Astrocyte of the spinal cord (primary cell): ENCODE data around the gene PDIK1L.

Source experiments
- DNase-seq: peaks from one replicate; pipeline ENCODE4 v3.0.0; 2011; ENCODE audit warnings: low read depth, low spot score
- H3K4me3 ChIP-seq: 2 replicates; pipeline ENCODE4 v1.5.1; 2011; ENCODE audit warnings: low read depth, mild to moderate bottlenecking, low read length, moderate library complexity
- CTCF ChIP-seq: IDR thresholded peaks from 2 replicates; pipeline ENCODE4 v1.5.1; 2012; ENCODE audit warnings: low read depth, mild to moderate bottlenecking, low read length, inconsistent platforms
- in situ Hi-C: cut with HindIII; loops from 2 replicates; pipeline ENCODE4 v1.10.0; 2017; ENCODE audit warnings: low sequenced_read_pairs

PDIK1L gene

DNA sequence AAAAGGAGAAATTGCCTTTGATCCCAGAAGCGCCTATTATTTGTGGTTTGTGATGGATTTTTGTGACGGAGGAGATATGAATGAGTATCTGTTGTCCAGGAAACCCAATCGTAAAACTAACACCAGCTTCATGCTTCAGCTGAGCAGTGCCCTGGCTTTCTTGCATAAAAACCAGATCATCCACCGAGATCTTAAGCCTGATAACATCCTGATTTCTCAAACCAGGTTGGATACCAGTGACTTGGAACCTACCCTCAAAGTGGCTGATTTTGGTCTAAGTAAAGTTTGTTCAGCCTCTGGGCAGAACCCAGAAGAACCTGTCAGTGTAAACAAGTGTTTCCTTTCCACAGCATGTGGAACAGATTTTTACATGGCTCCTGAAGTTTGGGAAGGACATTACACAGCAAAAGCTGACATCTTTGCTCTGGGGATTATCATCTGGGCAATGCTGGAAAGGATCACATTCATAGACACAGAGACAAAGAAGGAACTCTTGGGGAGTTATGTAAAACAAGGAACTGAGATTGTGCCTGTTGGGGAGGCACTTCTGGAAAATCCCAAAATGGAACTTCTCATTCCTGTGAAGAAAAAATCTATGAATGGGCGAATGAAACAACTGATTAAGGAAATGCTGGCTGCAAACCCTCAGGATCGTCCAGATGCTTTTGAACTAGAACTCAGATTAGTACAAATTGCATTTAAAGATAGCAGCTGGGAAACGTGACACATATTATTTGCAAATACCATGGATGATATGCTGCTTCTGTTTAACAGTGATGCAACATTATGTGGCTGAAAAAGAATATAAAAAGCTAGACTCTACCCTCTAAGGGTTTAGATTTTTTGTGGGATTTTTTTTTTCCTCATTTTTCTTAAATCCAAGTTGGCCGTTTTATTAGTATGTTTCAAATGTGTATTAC is 10.5 kb downstream of the PDIK1L start:
- DNase-seq = no peak
- in situ Hi-C loops = no loop called here

GRCh38 chr1:26122988-26123973 is 11.7 kb downstream of the PDIK1L start:
- in situ Hi-C loops = no loop called here
- H3K4me3 ChIP-seq = no peak overlapping the region
- no peak for TF ChIP-seq CTCF
- DNase-seq = peak; percentile 41

More for the DNA sequence above, 10.5 kb downstream of the PDIK1L start:
- no peak for TF ChIP-seq CTCF
- no peak overlapping the region for H3K4me3 ChIP-seq

DNA sequence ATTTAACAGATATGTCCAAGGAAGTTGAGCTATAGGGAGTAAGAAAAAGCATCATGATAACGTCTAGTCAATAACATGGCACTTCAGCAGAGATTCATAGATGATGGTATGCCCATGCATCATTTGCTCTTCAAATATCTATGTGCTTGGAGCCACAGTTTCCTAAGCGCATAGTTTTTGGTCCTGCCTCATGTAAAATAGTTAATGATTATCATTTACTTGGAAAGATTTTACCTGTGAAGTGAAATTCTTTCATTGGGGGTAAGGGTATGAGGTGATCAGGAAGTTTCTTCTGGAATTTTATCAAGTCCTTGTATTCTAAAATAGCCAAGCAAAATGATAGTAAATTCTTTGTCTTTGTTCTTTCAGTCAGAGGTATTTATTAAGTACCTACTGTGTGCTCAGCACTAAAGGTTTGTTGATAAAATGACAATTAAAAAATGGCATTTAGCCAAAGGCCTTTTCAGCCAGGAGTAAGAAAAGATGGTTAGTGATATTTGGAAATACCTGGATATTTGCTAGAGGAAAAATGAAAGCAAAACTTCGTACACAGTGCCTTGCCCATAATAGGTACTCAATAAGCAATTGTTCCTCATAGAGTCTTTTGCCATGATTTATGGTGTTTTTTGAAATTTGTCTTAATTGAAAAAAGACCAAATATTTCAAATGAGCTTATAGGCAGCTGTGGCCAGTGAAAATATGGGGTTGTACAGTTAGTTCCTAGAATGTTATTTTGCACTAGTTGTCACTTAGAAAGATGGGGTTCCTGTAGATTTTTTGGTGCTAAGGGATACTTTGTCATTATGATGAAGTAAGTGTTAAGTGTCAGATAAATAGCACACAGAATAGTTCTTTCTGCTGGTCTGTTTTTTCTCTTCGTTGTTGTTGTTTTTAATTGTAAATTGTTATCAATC is 13.1 kb downstream of the PDIK1L start:
- in situ Hi-C loops = no loop called here
- DNase-seq = no peak
- no peak for TF ChIP-seq CTCF
- no peak overlapping the region for H3K4me3 ChIP-seq

GRCh38 chr1:26125382-26125781 is 13.8 kb downstream of the PDIK1L start:
- no peak for TF ChIP-seq CTCF
- no peak overlapping the region for H3K4me3 ChIP-seq
- DNase-seq = no peak
- in situ Hi-C loops = no loop called here

GRCh38 chr1:26125946-26126320 is 14.3 kb downstream of the PDIK1L start:
- TF ChIP-seq CTCF = no peak
- DNase-seq = no peak
- in situ Hi-C loops = no loop called here
- H3K4me3 ChIP-seq = no peak overlapping the region
